Ovary (tissue), 10 donors: ENCODE data around the gene PRDX6. TPM values are rescaled to one million over a fixed set of nuclear protein-coding genes. Genes with fewer than 3 reads are reported as not detected.

Experiments
- DNase-seq, 5 donors: peaks; one replicate each; pipeline ENCODE4 v3.0.0-alpha.2; 2019 to 2020
- H3K27ac ChIP-seq, 2 donors: fragments of 200-600 bp; one replicate each; pipeline versions ENCODE4 v1.5.1 to v1.8.0; 2019 to 2022
- H3K27me3 ChIP-seq: fragments of 200-600 bp; one replicate; pipeline ENCODE4 v1.8.0; 2022
- H3K36me3 ChIP-seq: fragments of 200-600 bp; sonication (generic); one replicate; pipeline ENCODE4 v1.5.1; 2019
- H3K4me1 ChIP-seq: one replicate; pipeline ENCODE4 v1.8.1; 2013; ENCODE audit warnings: mild to moderate bottlenecking, moderate library complexity; ENCODE audit not compliant: insufficient read depth
- H3K4me3 ChIP-seq: fragments of 200-600 bp; sonication (generic); one replicate; pipeline ENCODE4 v1.5.1; 2017
- H3K9me3 ChIP-seq, 2 donors: fragments of 200-600 bp in 1 of 2; sonication (generic) in 1 of 2; one replicate each; pipeline versions ENCODE4 v1.5.1 to v1.8.1; 2013 to 2019; ENCODE audit warnings: mild to moderate bottlenecking in 1 of 2, moderate library complexity in 1 of 2
- EP300 ChIP-seq: sonication (generic); formaldehyde crosslinking; IDR thresholded peaks from one replicate; pipeline ENCODE4 v1.6.1; 2017; ENCODE audit warnings: antibody characterized with exemption
- POLR2A ChIP-seq: fragments of 450-650 bp; IDR thresholded peaks from one replicate; pipeline ENCODE4 v1.6.1; 2017; ENCODE audit warnings: antibody characterized with exemption, mild to moderate bottlenecking, moderate library complexity
- WGBS, 3 donors: extraction: QIAGEN DNeasy Blood & Tissue Kit in 1 of 3; methylation state at CpG; one replicate each; pipeline versions ENCODE4 v1.1.5 to v1.1.7; 2013 to 2017; 5-methylcytosine and 5-hydroxymethylcytosine counted together
- intact Hi-C, 4 donors: fragments of 100-400 bp; cut with DNase I; formaldehyde crosslinking; loops; one replicate each; pipeline versions ENCODE4 v1.11.0 to v1.15.1; 2022 to 2023
- long read RNA-seq, 3 donors: library from polyadenylated mRNA in 2 of 3; unstranded in 2 of 3; transcript quantifications; one replicate each; pipeline ENCODE4 v2.0.0 and lab custom pipeline, GENCODE V29; 2021 to 2026
- polyA plus RNA-seq, 2 donors: library from polyadenylated mRNA; stranded (reverse); fragments of 200-250 nt in 1 of 2; fragments of 350-450 nt in 1 of 2; fragmentation: Illumina TruSeq in 1 of 2; extraction: RNeasy Lipid Tissue Mini Kit (QIAGEN cat#74804) in 1 of 2; gene quantifications; one replicate each; pipeline ENCODE4 v1.2.3, GENCODE V29; 2013 to 2014
- total RNA-seq, 7 donors: library from RNA; depleted of rRNA in 2 of 7; stranded (reverse); fragments of >200 nt in 2 of 7; fragmentation: NEBNext Ultra II Directional in 3 of 7; extraction: Animal tissue kit (Norgen Biotek cat#: 25700) in 3 of 7; gene quantifications; one replicate each; pipeline versions ENCODE4 v1.1.0 to v1.2.4, GENCODE V29; 2016 to 2023
- TF ChIP-seq, protein P1 (sequence below), 3 donors: fragments of 450-650 bp in 2 of 3; fragments of 200-600 bp in 1 of 3; IDR thresholded peaks; one replicate each; pipeline versions ENCODE4 v1.5.1 to v1.8.0; 2016 to 2022; ENCODE audit warnings: antibody characterized with exemption in 3 of 3, mild to moderate bottlenecking in 1 of 3
- donor health status: DM: no; HTN: no; CAD: no; lungs with moderate emphysema.
- donor health status: DM: no; HTN: no; CAD: no.
- donor health status: Bipolar disorder and iron deficiency.
- donor health status: DM: yes; HTN: yes; CAD: no.
- donor health status: DM: no; HTN: no; CAD: no.
- donor health status: DM: yes; HTN: yes; CAD: no.

PRDX6 gene, protein sequence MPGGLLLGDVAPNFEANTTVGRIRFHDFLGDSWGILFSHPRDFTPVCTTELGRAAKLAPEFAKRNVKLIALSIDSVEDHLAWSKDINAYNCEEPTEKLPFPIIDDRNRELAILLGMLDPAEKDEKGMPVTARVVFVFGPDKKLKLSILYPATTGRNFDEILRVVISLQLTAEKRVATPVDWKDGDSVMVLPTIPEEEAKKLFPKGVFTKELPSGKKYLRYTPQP
- total RNA-seq = 100 to 1,000 TPM; 111 to 224 (median 198) TPM
- 100 to 1,000 TPM; 140 to 278 TPM for polyA plus RNA-seq
- long read RNA-seq, donor 1, transcript PRDX6-203 (4 exons, 859 nt) = minor isoform, 14 of 791 reads
- long read RNA-seq, donor 1, transcript PRDX6-201 (5 exons, 1,751 nt) = major isoform, 724 of 791 reads
- long read RNA-seq, donor 1, partial matches to known transcripts = 13 of 791 reads
- long read RNA-seq, donor 1, other reads (novel, unspliced or antisense) = 38 of 791 reads
- long read RNA-seq, donor 2, transcript PRDX6-201 (5 exons, 1,751 nt) = major isoform, 121 of 141 reads
- long read RNA-seq, donor 2, partial matches to known transcripts = 18 of 141 reads
- long read RNA-seq, donor 2, other reads (novel, unspliced or antisense) = 0 of 141 reads
- long read RNA-seq, donor 3, transcript PRDX6-201 (5 exons, 1,751 nt) = major isoform, 203 of 210 reads
- long read RNA-seq, donor 3, partial matches to known transcripts = 1 of 210 reads
- long read RNA-seq, donor 3, other reads (novel, unspliced or antisense) = 3 of 210 reads

DNA sequence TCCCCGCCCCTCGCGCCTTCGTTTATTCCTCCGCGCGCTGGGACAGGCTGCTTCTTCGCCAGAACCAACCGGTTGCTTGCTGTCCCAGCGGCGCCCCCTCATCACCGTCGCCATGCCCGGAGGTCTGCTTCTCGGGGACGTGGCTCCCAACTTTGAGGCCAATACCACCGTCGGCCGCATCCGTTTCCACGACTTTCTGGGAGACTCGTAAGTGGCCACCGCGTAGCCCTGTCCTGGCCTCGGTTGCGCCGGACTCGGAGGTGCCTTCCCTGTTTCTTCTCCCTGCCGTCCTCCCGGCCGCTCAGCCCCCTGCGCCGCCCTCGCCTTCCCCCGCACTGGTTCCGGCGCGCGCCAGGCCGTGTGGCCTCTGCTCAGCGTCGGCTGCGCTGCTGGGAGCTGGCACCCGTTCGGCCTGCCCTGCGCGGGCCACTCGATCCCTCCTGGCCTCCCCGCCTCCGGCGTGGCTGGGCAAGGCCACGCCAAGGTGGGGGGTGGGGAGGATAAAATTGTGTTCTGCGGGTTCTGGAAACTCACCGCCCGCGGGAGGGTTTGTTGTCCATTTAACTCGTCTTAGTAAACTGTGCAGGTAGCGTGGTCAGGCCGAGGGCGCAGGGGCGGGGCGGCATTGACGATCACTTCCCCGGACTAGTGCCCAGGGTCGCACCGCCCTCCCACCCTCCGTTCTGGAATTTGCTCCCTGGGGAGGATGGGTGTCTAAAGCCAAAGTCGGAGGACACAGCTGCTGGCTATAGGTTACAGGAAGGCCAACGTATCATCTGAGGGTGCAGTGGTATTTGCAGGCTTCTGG is at the start of gene PRDX6:
PRDX6 (plus strand) TSS at position 50 of the 808 bp plus-strand sequence; CDS start at position 113, 63 bp downstream.
- H3K4me1 ChIP-seq = peaks cover 9% of the 10 kb centered on the region
- WGBS, 3 donors = 0 to 1% (median 1%) methylated on average over 50 to 69 of the region's 69 CpGs
- TF ChIP-seq EP300 = no peak
- TF ChIP-seq POLR2A = peak; percentile 77
- TF ChIP-seq, protein P1, sequence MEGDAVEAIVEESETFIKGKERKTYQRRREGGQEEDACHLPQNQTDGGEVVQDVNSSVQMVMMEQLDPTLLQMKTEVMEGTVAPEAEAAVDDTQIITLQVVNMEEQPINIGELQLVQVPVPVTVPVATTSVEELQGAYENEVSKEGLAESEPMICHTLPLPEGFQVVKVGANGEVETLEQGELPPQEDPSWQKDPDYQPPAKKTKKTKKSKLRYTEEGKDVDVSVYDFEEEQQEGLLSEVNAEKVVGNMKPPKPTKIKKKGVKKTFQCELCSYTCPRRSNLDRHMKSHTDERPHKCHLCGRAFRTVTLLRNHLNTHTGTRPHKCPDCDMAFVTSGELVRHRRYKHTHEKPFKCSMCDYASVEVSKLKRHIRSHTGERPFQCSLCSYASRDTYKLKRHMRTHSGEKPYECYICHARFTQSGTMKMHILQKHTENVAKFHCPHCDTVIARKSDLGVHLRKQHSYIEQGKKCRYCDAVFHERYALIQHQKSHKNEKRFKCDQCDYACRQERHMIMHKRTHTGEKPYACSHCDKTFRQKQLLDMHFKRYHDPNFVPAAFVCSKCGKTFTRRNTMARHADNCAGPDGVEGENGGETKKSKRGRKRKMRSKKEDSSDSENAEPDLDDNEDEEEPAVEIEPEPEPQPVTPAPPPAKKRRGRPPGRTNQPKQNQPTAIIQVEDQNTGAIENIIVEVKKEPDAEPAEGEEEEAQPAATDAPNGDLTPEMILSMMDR (IDR thresholded peaks at IDR 0.05) = peak in 1 of 3 donors; percentile 13
- no peaks in the 10 kb centered on the region for H3K27me3 ChIP-seq
- peak within 1 kb of the TSS; percentile 94 for H3K4me3 ChIP-seq
- H3K9me3 ChIP-seq = no peaks in the 10 kb centered on the region
- peak within 1 kb of the TSS; percentile 87 to 90 for H3K27ac ChIP-seq
- no peaks in the 10 kb centered on the region for H3K36me3 ChIP-seq
- intact Hi-C loops = loop anchor here in 2 of 4 donors (5.0 kb wide), 3 partner anchors 45 to 390 kb away; partner anchors contain the start of genes CENPL (in 1 of the 2), DARS2 (in 1 of the 2), GAS5 (in 1 of the 2) and ZBTB37 (in 1 of the 2)
- DNase-seq = peak in 4 of 5 donors; percentile 87 to 92 (median 90)

DNA sequence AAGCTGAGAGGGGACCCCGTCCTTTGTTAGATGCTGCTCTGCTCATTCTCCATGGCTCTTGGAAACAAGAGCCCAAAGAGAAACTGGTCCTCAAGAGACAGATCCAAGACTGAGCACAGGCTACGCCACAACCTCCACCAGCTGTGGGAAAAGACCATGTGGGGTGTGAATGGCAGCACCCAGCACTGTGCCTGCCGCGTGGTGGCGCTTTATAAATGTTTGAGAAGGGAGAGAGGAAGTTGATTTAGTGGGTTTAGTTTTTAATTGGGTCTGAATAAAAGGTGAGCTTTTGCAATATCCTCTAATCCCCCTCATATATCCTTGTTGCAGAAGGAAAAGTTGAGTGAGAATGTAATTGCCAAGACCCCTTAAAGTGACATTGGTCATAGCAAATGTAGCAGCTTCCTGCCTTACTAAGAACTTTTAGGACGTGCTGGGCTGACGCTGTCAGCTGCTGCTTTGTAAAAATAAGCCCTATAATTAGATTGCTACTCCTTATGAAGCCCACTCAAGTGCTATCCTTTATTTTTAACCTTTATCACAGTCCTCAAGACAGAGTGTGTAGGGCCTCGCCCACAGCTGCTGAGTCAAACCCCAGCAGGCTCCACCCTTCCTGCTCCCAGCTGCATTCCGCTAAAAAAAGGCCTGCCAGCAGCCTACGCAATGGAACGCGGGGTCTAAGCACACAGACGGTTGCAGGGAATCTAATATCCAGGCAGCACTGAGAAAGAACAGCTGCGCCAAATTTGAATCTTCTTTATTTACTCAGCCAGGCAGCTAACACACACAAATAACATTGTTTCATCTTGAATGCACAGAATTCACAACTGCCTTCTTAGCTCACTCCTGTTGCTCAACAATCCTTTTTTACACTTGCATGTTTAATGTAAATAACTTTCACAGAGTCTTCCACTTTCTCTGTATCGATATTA is 47.4 kb upstream of the PRDX6 start:
- peak overlapping the region; percentile 21 to 71 for H3K27ac ChIP-seq

DNA sequence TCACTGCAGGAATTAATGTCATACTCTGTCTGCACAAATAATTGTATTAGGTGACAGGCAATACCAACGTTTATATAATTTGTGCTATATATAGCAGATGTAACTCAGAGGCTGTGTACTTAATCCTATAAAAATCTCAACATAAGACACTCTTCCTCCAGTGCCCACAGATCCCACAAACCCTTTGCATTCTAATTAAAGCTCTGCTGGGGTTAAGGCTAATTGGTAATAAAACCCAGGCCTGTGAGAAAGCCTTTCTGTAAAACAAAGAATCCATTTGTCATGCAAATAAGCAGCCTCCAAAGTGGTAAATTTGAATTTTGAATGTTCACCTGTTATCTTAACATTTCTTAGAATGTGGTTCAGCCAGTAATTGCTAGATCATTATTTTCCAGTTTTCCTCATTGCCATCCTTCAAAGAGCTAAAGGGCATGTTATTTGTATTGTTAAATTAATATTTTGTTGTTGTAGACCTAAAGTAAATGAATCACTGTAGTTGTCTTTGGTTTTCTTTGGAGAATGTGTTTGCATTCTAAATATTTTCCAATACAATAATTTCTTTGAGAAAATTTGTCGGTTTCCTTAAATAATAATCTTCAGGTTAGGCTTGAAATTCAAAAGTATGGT is 46.3 kb upstream of the PRDX6 start:
- H3K27ac ChIP-seq = peak overlapping the region in 1 of 2 donors; percentile 71
- WGBS, 3 donors = 3 to 4% (median 3%) methylated on average over 2 of the region's 2 CpGs
- TF ChIP-seq POLR2A (no peak), EP300 (no peak)
- TF ChIP-seq, protein P1 (IDR thresholded peaks at IDR 0.05) = no peak

More for the DNA sequence above, 47.4 kb upstream of the PRDX6 start:
- intact Hi-C loops = loop anchor here in 3 of 4 donors (5.0 to 10.0 kb wide), 3 partner anchors 48 to 395 kb away; partner anchors contain the start of genes CENPL (in 2 of the 3), DARS2 (in 2 of the 3) and PRDX6 (in 1 of the 3)
- Histone ChIP-seq H3K9me3 (no peaks in the 10 kb centered on the region), H3K4me1 (no peaks in the 10 kb centered on the region), H3K4me3 (no peak overlapping the region), H3K27me3 (no peaks in the 10 kb centered on the region), H3K36me3 (no peaks in the 10 kb centered on the region)
- peak; percentile 10 for TF ChIP-seq POLR2A
- TF ChIP-seq EP300 = no peak
- TF ChIP-seq, protein P1 (IDR thresholded peaks at IDR 0.05) = peak in 2 of 3 donors; percentile 30 to 40
- peak; percentile 91 to 92 (median 91) for DNase-seq
- 6 to 8% (median 7%) methylated on average over 15 of the region's 15 CpGs for WGBS, 3 donors

More for the DNA sequence above, 46.3 kb upstream of the PRDX6 start:
- Histone ChIP-seq H3K4me3 (no peak overlapping the region), H3K4me1 (no peaks in the 10 kb centered on the region), H3K9me3 (no peaks in the 10 kb centered on the region), H3K27me3 (no peaks in the 10 kb centered on the region), H3K36me3 (no peaks in the 10 kb centered on the region)
- intact Hi-C loops = loop anchor here in 2 of 4 donors (5.0 kb wide), 2 partner anchors 47 to 52 kb away; partner anchors contain the start of gene PRDX6 (in 1 of the 2)
- no peak for DNase-seq
